ENCODE measurements around the gene SMIM22. TPM values are rescaled to one million over a fixed set of nuclear protein-coding genes. Genes with fewer than 3 reads are reported as not detected.
A peak's percentile ranks its signal among the peaks of the same experiment; 100 is the strongest.

SMIM22 gene
- polyA plus RNA-seq, 4 donors, result 134 to 1,710 (median 721) TPM

DNA sequence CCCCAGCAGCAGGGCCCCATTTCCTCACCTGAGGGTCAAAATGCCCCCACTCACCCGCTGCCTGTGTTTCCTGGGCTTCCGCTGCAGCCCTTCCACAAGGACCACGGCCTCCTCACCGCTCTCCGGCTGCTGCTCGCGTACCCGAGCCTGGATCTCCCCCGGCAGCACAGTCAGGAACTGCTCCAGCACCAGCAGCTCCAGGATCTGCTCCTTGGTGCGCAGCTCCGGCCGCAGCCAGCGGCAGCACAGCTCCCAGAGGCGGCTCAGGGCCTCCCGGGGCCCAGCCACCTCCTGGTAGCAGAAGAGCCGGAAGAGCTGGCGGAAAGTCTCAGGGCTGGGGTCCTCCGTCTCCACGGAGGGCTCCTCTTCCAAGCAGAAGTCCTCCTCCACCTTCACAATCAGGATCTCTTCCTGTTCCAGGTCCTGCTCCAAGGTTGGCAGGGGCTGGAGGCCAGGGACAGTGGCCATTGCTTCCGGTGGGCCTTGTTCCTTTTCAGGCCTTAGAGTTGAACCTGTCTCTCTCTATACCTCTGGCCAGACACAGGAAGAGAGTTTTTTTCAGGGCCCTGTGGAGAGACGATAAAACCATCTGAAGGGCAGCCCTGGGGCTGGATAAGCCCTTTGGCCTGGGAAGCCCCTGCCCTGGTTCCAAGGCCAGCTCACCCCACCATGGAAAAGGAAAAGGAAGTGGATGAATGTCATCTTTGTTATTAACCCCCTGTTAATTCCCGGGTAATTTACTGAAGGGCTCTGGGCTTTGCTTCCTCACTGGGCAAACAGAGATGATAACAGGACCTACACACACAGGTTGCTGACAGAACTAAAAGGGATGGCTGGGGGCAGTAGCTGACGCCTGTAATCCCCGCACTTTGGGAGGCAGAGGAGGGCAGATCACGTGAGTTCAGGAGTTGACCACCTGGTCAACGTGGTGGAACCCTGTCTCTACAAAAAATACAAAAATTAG is 29.4 kb upstream of the SMIM22 start:
- Histone ChIP-seq H3K4me3 (ENCODE audit: low read depth in 1 of 3, low read length in 3 of 3) (peak overlapping the region in 2 of 3 donors; percentile 87 to 88), H3K4me1 (ENCODE audit: control insufficient read depth in 3 of 3, insufficient read depth in 2 of 3, low read depth in 1 of 3, low read length in 2 of 3) (peaks cover 0 to 23% (median 13%) of the 10 kb centered on the region in 3 donors), H3K27ac (ENCODE audit: low read depth in 1 of 3, low read length in 2 of 3) (peak overlapping the region in 1 of 3 donors; percentile 8), H3K27me3 (ENCODE audit: control insufficient read depth in 3 of 3, insufficient read depth in 3 of 3, low read length in 3 of 3) (no peaks in the 10 kb centered on the region), H3K9me3 (ENCODE audit: control insufficient read depth in 2 of 2, insufficient read depth in 1 of 2, low read depth in 1 of 2, low read length in 1 of 2) (no peaks in the 10 kb centered on the region), H3K36me3 (ENCODE audit: control insufficient read depth in 3 of 3, insufficient read depth in 2 of 3, low read depth in 1 of 3, low read length in 3 of 3) (peaks cover 3 to 46% (median 16%) of the 10 kb centered on the region in 3 donors)
- FAIRE-seq, result no peak
- 71 to 76% (median 73%) methylated on average over 26 of the region's 26 CpGs for WGBS, 3 donors
- DNase-seq, result no peak

DNA sequence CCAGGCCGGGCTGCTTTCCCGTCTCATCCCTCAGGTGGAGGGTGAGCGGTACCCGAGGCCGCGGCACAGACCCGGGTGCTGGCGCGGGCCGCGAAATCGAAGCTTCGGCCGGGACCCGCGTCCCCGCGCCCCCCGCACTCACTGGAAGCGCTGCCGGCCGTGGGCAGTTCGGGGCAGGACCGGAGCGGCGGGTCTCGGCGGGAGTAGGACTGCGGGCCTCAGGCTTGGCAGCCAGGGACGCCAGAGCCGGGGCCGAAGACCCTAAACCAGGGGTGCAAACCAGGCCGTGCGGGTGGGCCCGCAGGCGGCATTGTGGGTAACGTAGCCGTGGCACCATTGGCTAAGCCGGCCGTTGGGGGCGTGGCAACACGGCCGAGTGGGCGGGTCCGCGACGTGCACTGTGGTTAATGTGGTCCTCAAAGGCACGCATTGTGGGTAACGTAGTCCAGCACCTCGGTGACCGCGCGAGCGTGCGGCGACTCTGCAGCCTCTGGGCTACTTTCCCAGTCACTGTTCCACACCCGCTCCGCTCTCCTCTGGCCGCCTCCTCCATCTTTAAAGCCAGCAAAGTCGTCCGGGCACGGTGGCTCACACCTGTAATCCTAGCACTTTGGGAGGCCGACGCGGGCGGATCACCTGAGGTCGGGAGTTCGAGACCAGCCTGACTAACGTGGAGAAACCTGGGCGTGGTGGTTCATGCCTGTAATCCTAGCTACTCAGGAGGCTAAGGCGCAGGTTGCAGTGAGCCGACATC is 28.1 kb upstream of the SMIM22 start, which contains the start of gene ZNF500:
Gene ZNF500 (minus strand): TSS at position 288 of the 754 bp plus-strand sequence. CDS start 1,184 bp downstream, outside the sequence.
- Histone ChIP-seq H3K4me3 (ENCODE audit: low read depth in 1 of 3, low read length in 3 of 3) (peak within 1 kb of the TSS; percentile 87 to 97 (median 88)), H3K36me3 (ENCODE audit: control insufficient read depth in 3 of 3, insufficient read depth in 2 of 3, low read depth in 1 of 3, low read length in 3 of 3) (peaks cover 3 to 36% (median 14%) of the 10 kb centered on the region in 3 donors), H3K27me3 (ENCODE audit: control insufficient read depth in 3 of 3, insufficient read depth in 3 of 3, low read length in 3 of 3) (no peaks in the 10 kb centered on the region), H3K9me3 (ENCODE audit: control insufficient read depth in 2 of 2, insufficient read depth in 1 of 2, low read depth in 1 of 2, low read length in 1 of 2) (no peaks in the 10 kb centered on the region), H3K4me1 (ENCODE audit: control insufficient read depth in 3 of 3, insufficient read depth in 2 of 3, low read depth in 1 of 3, low read length in 2 of 3) (peaks cover 0 to 23% (median 13%) of the 10 kb centered on the region in 3 donors), H3K27ac (ENCODE audit: low read depth in 1 of 3, low read length in 2 of 3) (peak within 1 kb of the TSS; percentile 78 to 97 (median 88))
- no peak for FAIRE-seq
- 1 to 2% (median 1%) methylated on average over 51 to 72 of the region's 72 CpGs for WGBS, 3 donors
- peak; percentile 95 to 99 for DNase-seq

DNA sequence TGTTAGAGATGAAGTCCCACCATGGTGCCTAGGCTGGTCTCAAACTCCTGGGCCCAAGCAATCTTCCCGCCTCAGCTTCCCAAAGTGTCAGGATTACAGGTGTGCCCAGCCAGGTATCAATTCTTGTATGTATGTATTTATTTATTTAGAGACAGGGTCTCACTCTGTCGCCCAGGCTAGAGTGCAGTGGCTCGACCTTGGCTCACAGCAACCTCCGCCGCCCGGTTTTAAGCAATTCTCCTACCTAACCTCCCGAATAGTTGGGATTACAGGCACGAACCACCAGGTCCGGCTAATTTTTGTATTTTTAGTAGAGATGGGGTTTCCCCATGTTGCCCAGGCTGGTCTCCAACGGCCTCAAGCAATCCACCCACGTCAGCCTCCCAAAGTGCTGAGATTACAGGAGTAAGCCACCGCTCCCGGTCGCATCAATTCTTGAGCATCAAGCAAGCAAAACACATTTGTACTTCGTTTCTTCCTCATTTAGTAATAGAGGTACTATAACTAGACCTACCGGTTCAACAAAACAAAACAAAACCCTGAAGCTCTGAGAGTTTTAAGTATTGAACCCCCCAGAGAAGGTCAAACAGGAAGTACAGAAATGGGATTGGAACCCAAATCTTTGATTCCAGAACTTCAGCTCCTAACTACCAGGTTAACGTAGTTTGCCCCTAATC is 27.2 kb upstream of the SMIM22 start:
- no peaks in the 10 kb centered on the region for H3K9me3 ChIP-seq (ENCODE audit: control insufficient read depth in 2 of 2, insufficient read depth in 1 of 2, low read depth in 1 of 2, low read length in 1 of 2)
- H3K4me1 ChIP-seq (ENCODE audit: control insufficient read depth in 3 of 3, insufficient read depth in 2 of 3, low read depth in 1 of 3, low read length in 2 of 3), result peaks cover 0 to 23% (median 13%) of the 10 kb centered on the region in 3 donors
- peak overlapping the region; percentile 10 to 73 (median 72) for H3K4me3 ChIP-seq (ENCODE audit: low read depth in 1 of 3, low read length in 3 of 3)
- no peaks in the 10 kb centered on the region for H3K27me3 ChIP-seq (ENCODE audit: control insufficient read depth in 3 of 3, insufficient read depth in 3 of 3, low read length in 3 of 3)
- FAIRE-seq, result no peak
- WGBS, 3 donors, result 29 to 42% (median 32%) methylated on average over 17 of the region's 17 CpGs
- no peak for DNase-seq
- peaks cover 3 to 26% (median 7%) of the 10 kb centered on the region in 3 donors for H3K36me3 ChIP-seq (ENCODE audit: control insufficient read depth in 3 of 3, insufficient read depth in 2 of 3, low read depth in 1 of 3, low read length in 3 of 3)
- peak overlapping the region; percentile 76 to 97 (median 88) for H3K27ac ChIP-seq (ENCODE audit: low read depth in 1 of 3, low read length in 2 of 3)

- Histone ChIP-seq H3K27ac (ENCODE audit: low read depth in 1 of 3, low read length in 2 of 3) (peak overlapping the region; percentile 76 to 97 (median 88)), H3K27me3 (ENCODE audit: control insufficient read depth in 3 of 3, insufficient read depth in 3 of 3, low read length in 3 of 3) (no peaks in the 10 kb centered on the region), H3K4me1 (ENCODE audit: control insufficient read depth in 3 of 3, insufficient read depth in 2 of 3, low read depth in 1 of 3, low read length in 2 of 3) (peaks cover 0 to 23% (median 13%) of the 10 kb centered on the region in 3 donors), H3K36me3 (ENCODE audit: control insufficient read depth in 3 of 3, insufficient read depth in 2 of 3, low read depth in 1 of 3, low read length in 3 of 3) (peaks cover 2 to 19% (median 4%) of the 10 kb centered on the region in 3 donors), H3K9me3 (ENCODE audit: control insufficient read depth in 2 of 2, insufficient read depth in 1 of 2, low read depth in 1 of 2, low read length in 1 of 2) (no peaks in the 10 kb centered on the region), H3K4me3 (ENCODE audit: low read depth in 1 of 3, low read length in 3 of 3) (peak overlapping the region; percentile 29 to 73 (median 72))
- WGBS, 3 donors, result 2 to 6% (median 4%) methylated on average over 45 to 48 of the region's 48 CpGs
- DNase-seq (peak; percentile 98), FAIRE-seq (no peak)
Observed at GRCh38 chr16:4768549-4769305, 26.4 kb upstream of the SMIM22 start.

DNA sequence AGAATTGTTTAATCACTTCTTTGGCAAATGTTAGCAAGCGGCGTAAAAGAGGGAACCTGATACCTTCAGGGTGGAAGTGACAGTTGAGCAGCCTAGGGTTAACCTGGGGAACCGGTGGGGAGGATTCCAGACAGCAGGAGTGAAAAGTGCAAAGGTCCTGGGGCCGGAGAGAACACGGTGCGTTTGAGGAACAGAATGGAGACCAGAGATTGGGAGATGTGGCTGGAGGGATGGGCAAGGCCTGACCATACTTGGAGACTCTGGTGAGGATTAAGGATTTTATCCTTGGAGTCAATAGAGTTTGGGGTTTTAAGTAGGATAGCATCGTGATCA is 25.9 kb upstream of the SMIM22 start:
- H3K27ac ChIP-seq (ENCODE audit: low read depth in 1 of 3, low read length in 2 of 3), result no peak overlapping the region

DNA sequence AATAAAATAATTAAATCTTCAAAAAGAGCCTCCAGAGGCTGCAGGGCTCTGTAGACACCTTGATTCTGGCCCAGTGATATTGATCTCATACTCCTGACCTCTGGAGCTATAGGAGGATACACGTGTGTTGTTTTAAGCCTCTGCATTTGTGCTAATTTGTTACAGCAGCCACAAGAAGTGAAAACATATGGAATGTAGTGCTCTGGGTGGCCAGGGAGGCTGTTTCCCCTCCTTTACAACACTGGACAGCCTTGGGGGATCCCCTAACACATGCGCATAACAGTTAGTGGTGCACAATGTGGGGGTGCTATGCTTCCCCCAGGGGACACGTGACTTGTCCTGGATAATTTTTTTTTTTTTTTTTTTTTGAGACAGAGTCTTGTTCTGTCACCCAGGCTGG is 23.5 kb upstream of the SMIM22 start:
- Histone ChIP-seq H3K9me3 (ENCODE audit: control insufficient read depth in 2 of 2, insufficient read depth in 1 of 2, low read depth in 1 of 2, low read length in 1 of 2) (no peaks in the 10 kb centered on the region), H3K4me3 (ENCODE audit: low read depth in 1 of 3, low read length in 3 of 3) (no peak overlapping the region), H3K27ac (ENCODE audit: low read depth in 1 of 3, low read length in 2 of 3) (no peak overlapping the region), H3K36me3 (ENCODE audit: control insufficient read depth in 3 of 3, insufficient read depth in 2 of 3, low read depth in 1 of 3, low read length in 3 of 3) (no peaks in the 10 kb centered on the region), H3K27me3 (ENCODE audit: control insufficient read depth in 3 of 3, insufficient read depth in 3 of 3, low read length in 3 of 3) (no peaks in the 10 kb centered on the region), H3K4me1 (ENCODE audit: control insufficient read depth in 3 of 3, insufficient read depth in 2 of 3, low read depth in 1 of 3, low read length in 2 of 3) (peaks cover 0 to 12% (median 7%) of the 10 kb centered on the region in 3 donors)
- DNase-seq (no peak), FAIRE-seq (no peak)
- WGBS, 3 donors, result 62 to 71% (median 65%) methylated on average over 3 of the region's 3 CpGs

More for the DNA sequence above, 25.9 kb upstream of the SMIM22 start:
- Histone ChIP-seq H3K4me1 (ENCODE audit: control insufficient read depth in 3 of 3, insufficient read depth in 2 of 3, low read depth in 1 of 3, low read length in 2 of 3) (peaks cover 0 to 23% (median 13%) of the 10 kb centered on the region in 3 donors), H3K9me3 (ENCODE audit: control insufficient read depth in 2 of 2, insufficient read depth in 1 of 2, low read depth in 1 of 2, low read length in 1 of 2) (no peaks in the 10 kb centered on the region), H3K27me3 (ENCODE audit: control insufficient read depth in 3 of 3, insufficient read depth in 3 of 3, low read length in 3 of 3) (no peaks in the 10 kb centered on the region), H3K4me3 (ENCODE audit: low read depth in 1 of 3, low read length in 3 of 3) (peak overlapping the region in 2 of 3 donors; percentile 72 to 73), H3K36me3 (ENCODE audit: control insufficient read depth in 3 of 3, insufficient read depth in 2 of 3, low read depth in 1 of 3, low read length in 3 of 3) (peaks cover 0 to 14% (median 0%) of the 10 kb centered on the region in 3 donors)
- no peak for FAIRE-seq
- WGBS, 3 donors, result 31 to 58% (median 48%) methylated on average over 7 of the region's 7 CpGs
- peak; percentile 22 to 35 for DNase-seq

GRCh38 chr16:4772351-4772750 is 22.8 kb upstream of the SMIM22 start:
- no peak for FAIRE-seq
- DNase-seq, result no peak
- H3K4me1 ChIP-seq (ENCODE audit: control insufficient read depth in 3 of 3, insufficient read depth in 2 of 3, low read depth in 1 of 3, low read length in 2 of 3), result peaks cover 0 to 10% (median 7%) of the 10 kb centered on the region in 3 donors
- 78 to 89% (median 79%) methylated on average over 5 of the region's 5 CpGs for WGBS, 3 donors
- no peaks in the 10 kb centered on the region for H3K27me3 ChIP-seq (ENCODE audit: control insufficient read depth in 3 of 3, insufficient read depth in 3 of 3, low read length in 3 of 3)
- H3K36me3 ChIP-seq (ENCODE audit: control insufficient read depth in 3 of 3, insufficient read depth in 2 of 3, low read depth in 1 of 3, low read length in 3 of 3), result no peaks in the 10 kb centered on the region
- H3K4me3 ChIP-seq (ENCODE audit: low read depth in 1 of 3, low read length in 3 of 3), result no peak overlapping the region
- H3K27ac ChIP-seq (ENCODE audit: low read depth in 1 of 3, low read length in 2 of 3), result no peak overlapping the region
- H3K9me3 ChIP-seq (ENCODE audit: control insufficient read depth in 2 of 2, insufficient read depth in 1 of 2, low read depth in 1 of 2, low read length in 1 of 2), result no peaks in the 10 kb centered on the region

All from small intestine (tissue), 7 donors.